Measurements from ENCODE around the gene BCAR1. TPM values are rescaled to one million over a fixed set of nuclear protein-coding genes. Genes with fewer than 3 reads are reported as not detected.

The BCAR1 gene
- polyA plus RNA-seq, 4 donors, result 57.1 to 105 (median 77.6) TPM

DNA sequence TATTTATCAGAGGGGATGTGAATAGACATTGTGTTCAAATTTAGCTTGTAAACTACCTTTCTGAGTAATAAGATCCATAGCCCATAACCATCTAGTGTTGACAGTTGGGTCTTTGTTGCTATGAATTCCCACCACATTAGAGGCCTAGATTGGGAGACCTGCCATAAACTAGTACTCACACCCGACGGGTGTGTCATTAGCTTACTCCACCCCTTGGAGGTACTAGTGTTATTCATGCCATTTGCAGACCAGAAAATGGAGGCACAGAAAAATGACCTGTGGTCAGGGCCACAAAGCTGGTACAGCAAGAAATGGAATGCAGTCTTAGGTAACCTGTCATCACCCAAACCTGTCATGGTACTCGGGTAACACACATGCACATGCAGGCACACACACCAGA lies 41.3 kb upstream of the BCAR1 start:
- DNase-seq (no peak), FAIRE-seq (no peak)
- peaks cover 0 to 4% (median 0%) of the 10 kb centered on the region in 3 donors for H3K4me1 ChIP-seq (ENCODE audit: control insufficient read depth in 3 of 3, insufficient read depth in 2 of 3, low read depth in 1 of 3, low read length in 2 of 3)
- no peaks in the 10 kb centered on the region for H3K27me3 ChIP-seq (ENCODE audit: control insufficient read depth in 3 of 3, insufficient read depth in 3 of 3, low read length in 3 of 3)
- 64 to 80% (median 68%) methylated on average over 3 of the region's 3 CpGs for WGBS, 3 donors
- no peak overlapping the region for H3K27ac ChIP-seq (ENCODE audit: low read depth in 1 of 3, low read length in 2 of 3)
- H3K9me3 ChIP-seq (ENCODE audit: control insufficient read depth in 2 of 2, insufficient read depth in 1 of 2, low read depth in 1 of 2, low read length in 1 of 2), result no peaks in the 10 kb centered on the region
- peaks cover 2 to 71% (median 16%) of the 10 kb centered on the region in 3 donors for H3K36me3 ChIP-seq (ENCODE audit: control insufficient read depth in 3 of 3, insufficient read depth in 2 of 3, low read depth in 1 of 3, low read length in 3 of 3)
- H3K4me3 ChIP-seq (ENCODE audit: low read depth in 1 of 3, low read length in 3 of 3), result no peak overlapping the region

DNA sequence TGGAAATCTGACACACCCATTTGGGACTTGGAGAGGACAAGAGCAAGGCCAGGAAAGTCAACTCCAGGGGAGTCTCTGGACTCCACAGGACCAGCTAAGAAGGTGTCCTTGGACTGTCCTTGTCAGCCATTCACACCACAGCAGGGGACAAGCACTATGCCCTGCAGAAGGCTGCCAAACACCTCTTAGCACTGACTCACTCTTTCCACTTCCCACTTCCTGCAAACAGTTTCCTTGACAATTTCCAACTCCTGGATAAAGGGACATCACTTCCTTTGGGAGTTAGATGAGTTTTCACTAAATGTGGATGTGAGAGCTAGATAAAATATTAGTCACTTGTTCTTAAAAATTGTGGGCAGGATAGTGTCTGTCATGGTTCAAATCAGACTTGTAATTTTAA lies 37.8 kb upstream of the BCAR1 start:
- H3K27me3 ChIP-seq (ENCODE audit: control insufficient read depth in 3 of 3, insufficient read depth in 3 of 3, low read length in 3 of 3), result no peaks in the 10 kb centered on the region
- peak in 1 of 2 donors; percentile 45 for DNase-seq
- peaks cover 2 to 55% (median 18%) of the 10 kb centered on the region in 3 donors for H3K36me3 ChIP-seq (ENCODE audit: control insufficient read depth in 3 of 3, insufficient read depth in 2 of 3, low read depth in 1 of 3, low read length in 3 of 3)
- no peak for FAIRE-seq
- H3K4me1 ChIP-seq (ENCODE audit: control insufficient read depth in 3 of 3, insufficient read depth in 2 of 3, low read depth in 1 of 3, low read length in 2 of 3), result peaks cover 0 to 4% (median 0%) of the 10 kb centered on the region in 3 donors
- H3K4me3 ChIP-seq (ENCODE audit: low read depth in 1 of 3, low read length in 3 of 3), result no peak overlapping the region
- no peak overlapping the region for H3K27ac ChIP-seq (ENCODE audit: low read depth in 1 of 3, low read length in 2 of 3)
- H3K9me3 ChIP-seq (ENCODE audit: control insufficient read depth in 2 of 2, insufficient read depth in 1 of 2, low read depth in 1 of 2, low read length in 1 of 2), result peaks cover 0 to 2% of the 10 kb centered on the region in 2 donors

DNA sequence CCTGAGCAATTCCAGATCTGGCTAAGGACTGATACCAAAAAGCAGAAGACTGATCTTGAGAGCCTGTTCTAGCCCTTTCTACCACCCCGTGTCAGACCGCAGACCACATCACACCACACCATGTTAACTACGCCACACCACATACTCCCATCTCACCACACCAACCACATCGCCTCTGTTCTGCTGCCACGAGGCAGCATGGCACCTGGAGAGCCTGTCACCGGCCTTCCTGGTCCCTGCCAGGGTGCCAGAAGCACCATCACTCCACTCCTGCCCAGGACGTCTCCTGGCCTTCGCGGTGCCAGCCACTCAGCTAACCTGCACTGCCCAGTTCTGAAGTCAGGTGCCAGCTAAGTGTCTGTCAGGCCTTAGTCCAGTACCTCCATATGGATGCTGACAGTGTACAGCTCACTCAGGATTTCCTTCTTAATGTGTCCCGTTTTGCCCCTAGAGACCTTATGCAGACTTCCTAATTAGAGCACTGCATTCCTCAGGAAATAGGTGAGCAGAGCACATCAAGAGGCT lies 37.2 kb upstream of the BCAR1 start:
- Histone ChIP-seq H3K4me3 (ENCODE audit: low read depth in 1 of 3, low read length in 3 of 3) (no peak overlapping the region), H3K9me3 (ENCODE audit: control insufficient read depth in 2 of 2, insufficient read depth in 1 of 2, low read depth in 1 of 2, low read length in 1 of 2) (peaks cover 0 to 2% of the 10 kb centered on the region in 2 donors), H3K27me3 (ENCODE audit: control insufficient read depth in 3 of 3, insufficient read depth in 3 of 3, low read length in 3 of 3) (no peaks in the 10 kb centered on the region), H3K27ac (ENCODE audit: low read depth in 1 of 3, low read length in 2 of 3) (peak overlapping the region in 2 of 3 donors; percentile 10 to 42), H3K4me1 (ENCODE audit: control insufficient read depth in 3 of 3, insufficient read depth in 2 of 3, low read depth in 1 of 3, low read length in 2 of 3) (peaks cover 0 to 4% (median 0%) of the 10 kb centered on the region in 3 donors), H3K36me3 (ENCODE audit: control insufficient read depth in 3 of 3, insufficient read depth in 2 of 3, low read depth in 1 of 3, low read length in 3 of 3) (peaks cover 2 to 57% (median 16%) of the 10 kb centered on the region in 3 donors)
- FAIRE-seq (no peak), DNase-seq (no peak)
- 75 to 88% (median 83%) methylated on average over 10 of the region's 10 CpGs for WGBS, 3 donors

DNA sequence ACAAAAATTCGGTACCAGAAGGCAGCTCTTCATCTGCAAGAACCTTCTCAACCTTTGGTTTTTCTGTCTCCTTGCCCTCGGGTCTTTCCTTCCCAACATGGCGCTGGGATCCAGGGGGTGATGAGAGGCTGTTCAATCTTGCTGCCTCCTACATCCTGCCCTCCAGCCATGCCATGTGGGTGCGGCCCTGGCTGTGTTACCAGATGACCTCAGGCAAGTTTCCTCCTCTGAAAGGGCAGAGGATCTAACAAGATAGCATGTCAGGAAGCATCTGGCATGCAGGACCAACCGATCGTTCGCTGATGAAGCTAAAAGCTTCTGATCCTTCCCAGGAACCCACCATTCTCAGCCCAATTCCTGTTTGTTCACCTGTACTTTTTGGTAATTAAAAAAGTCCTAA lies 36.8 kb upstream of the BCAR1 start:
- FAIRE-seq (no peak), DNase-seq (no peak)
- Histone ChIP-seq H3K36me3 (ENCODE audit: control insufficient read depth in 3 of 3, insufficient read depth in 2 of 3, low read depth in 1 of 3, low read length in 3 of 3) (peaks cover 2 to 54% (median 12%) of the 10 kb centered on the region in 3 donors), H3K4me1 (ENCODE audit: control insufficient read depth in 3 of 3, insufficient read depth in 2 of 3, low read depth in 1 of 3, low read length in 2 of 3) (peaks cover 0 to 1% (median 0%) of the 10 kb centered on the region in 3 donors), H3K27me3 (ENCODE audit: control insufficient read depth in 3 of 3, insufficient read depth in 3 of 3, low read length in 3 of 3) (no peaks in the 10 kb centered on the region), H3K4me3 (ENCODE audit: low read depth in 1 of 3, low read length in 3 of 3) (no peak overlapping the region), H3K9me3 (ENCODE audit: control insufficient read depth in 2 of 2, insufficient read depth in 1 of 2, low read depth in 1 of 2, low read length in 1 of 2) (peaks cover 0 to 2% of the 10 kb centered on the region in 2 donors), H3K27ac (ENCODE audit: low read depth in 1 of 3, low read length in 2 of 3) (peak overlapping the region in 1 of 3 donors; percentile 3)
- WGBS, 3 donors, result 84 to 94% (median 85%) methylated on average over 7 of the region's 7 CpGs

DNA sequence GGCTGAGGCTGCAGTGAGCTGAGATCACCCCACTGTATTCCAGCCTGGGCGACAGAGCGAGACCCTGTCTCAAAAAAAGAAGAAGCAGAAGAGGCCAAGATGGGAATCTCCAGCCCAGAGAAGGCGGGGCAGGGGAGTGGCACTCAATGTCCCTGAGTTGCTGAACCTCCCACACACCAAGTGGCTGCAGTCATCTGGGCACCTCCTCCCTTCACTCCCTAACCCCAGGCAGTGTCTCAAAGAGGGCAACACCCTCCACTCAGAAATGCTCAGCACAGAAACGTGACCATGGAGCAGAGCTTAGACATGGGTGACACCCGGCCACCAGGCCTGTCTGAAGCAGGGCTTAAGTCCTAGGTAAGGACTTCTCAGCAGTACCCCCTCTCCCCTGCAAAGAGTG lies 36.3 kb upstream of the BCAR1 start:
- DNase-seq, result peak in 1 of 2 donors; percentile 40
- WGBS, 3 donors, result 75 to 89% (median 75%) methylated on average over 4 to 5 of the region's 5 CpGs
- H3K4me1 ChIP-seq (ENCODE audit: control insufficient read depth in 3 of 3, insufficient read depth in 2 of 3, low read depth in 1 of 3, low read length in 2 of 3), result no peaks in the 10 kb centered on the region

DNA sequence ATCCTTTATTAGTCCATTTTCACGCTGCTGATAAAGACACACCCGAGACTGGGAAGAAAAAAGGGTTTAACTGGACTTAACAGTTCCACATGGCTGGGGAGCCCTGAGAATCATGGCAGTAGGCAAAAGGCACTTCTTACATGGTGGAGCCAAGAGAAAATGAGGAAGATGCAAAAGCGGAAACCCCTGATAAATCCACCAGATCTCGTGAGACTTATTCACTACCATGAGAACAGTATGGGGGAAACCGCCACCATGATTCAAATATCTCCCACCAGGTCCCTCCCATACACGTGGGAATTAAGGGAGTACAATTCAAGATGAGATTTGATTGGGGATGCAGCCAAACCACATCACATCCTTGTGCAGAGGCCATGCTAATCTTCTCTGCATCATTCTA lies 35.0 kb upstream of the BCAR1 start:
- no peaks in the 10 kb centered on the region for H3K27me3 ChIP-seq (ENCODE audit: control insufficient read depth in 3 of 3, insufficient read depth in 3 of 3, low read length in 3 of 3)
- H3K4me1 ChIP-seq (ENCODE audit: control insufficient read depth in 3 of 3, insufficient read depth in 2 of 3, low read depth in 1 of 3, low read length in 2 of 3), result no peaks in the 10 kb centered on the region
- FAIRE-seq, result no peak
- peaks cover 0 to 53% (median 6%) of the 10 kb centered on the region in 3 donors for H3K36me3 ChIP-seq (ENCODE audit: control insufficient read depth in 3 of 3, insufficient read depth in 2 of 3, low read depth in 1 of 3, low read length in 3 of 3)
- H3K27ac ChIP-seq (ENCODE audit: low read depth in 1 of 3, low read length in 2 of 3), result no peak overlapping the region
- H3K4me3 ChIP-seq (ENCODE audit: low read depth in 1 of 3, low read length in 3 of 3), result no peak overlapping the region
- DNase-seq, result no peak
- 84 to 89% (median 87%) methylated on average over 6 of the region's 6 CpGs for WGBS, 3 donors
- H3K9me3 ChIP-seq (ENCODE audit: control insufficient read depth in 2 of 2, insufficient read depth in 1 of 2, low read depth in 1 of 2, low read length in 1 of 2), result peaks cover 0 to 2% of the 10 kb centered on the region in 2 donors

More for the DNA sequence above, 36.3 kb upstream of the BCAR1 start:
- peaks cover 1 to 58% (median 10%) of the 10 kb centered on the region in 3 donors for H3K36me3 ChIP-seq (ENCODE audit: control insufficient read depth in 3 of 3, insufficient read depth in 2 of 3, low read depth in 1 of 3, low read length in 3 of 3)
- no peak for FAIRE-seq
- H3K4me3 ChIP-seq (ENCODE audit: low read depth in 1 of 3, low read length in 3 of 3), result no peak overlapping the region
- H3K9me3 ChIP-seq (ENCODE audit: control insufficient read depth in 2 of 2, insufficient read depth in 1 of 2, low read depth in 1 of 2, low read length in 1 of 2), result peaks cover 0 to 2% of the 10 kb centered on the region in 2 donors
- H3K27ac ChIP-seq (ENCODE audit: low read depth in 1 of 3, low read length in 2 of 3), result no peak overlapping the region
- no peaks in the 10 kb centered on the region for H3K27me3 ChIP-seq (ENCODE audit: control insufficient read depth in 3 of 3, insufficient read depth in 3 of 3, low read length in 3 of 3)

DNA sequence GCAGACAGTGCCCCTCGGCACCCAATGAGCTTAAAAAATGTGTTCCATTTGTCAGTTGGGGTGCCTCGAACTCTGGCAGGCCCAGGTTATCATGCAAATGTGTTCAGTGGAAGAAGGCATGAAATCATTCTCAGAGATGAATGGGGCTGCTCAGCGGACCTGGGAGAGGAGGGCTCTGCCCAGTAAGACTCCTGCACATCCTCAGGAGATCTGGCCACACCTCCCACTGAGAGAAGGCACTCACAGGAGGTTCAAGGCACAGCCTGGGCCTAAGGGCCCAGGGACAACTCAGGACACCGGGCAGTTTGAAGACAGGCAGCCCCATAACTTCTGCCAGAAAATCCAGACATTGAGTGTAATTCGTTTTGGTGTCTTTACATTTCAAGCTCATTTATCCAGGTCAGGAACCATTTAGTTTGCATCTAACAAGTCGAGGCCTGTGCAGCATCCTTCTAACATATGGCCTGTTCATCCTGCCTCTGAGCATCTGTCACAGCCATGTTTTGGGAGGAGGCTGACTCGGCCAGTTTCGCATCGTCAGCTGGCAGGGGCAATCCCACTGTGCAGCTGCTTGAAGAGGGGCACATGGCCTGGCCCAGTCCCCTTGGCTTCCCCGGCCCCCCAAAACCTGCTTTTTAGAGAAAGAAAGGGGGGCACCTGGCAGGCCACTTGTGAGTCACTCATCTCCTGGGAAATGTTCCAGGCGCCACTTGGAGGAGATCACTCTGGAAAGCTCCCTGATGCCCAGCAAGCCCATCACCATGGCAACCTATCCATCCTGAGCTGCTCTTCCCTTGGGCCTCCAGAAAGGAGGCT lies 31.2 kb upstream of the BCAR1 start:
- no peak for FAIRE-seq

DNA sequence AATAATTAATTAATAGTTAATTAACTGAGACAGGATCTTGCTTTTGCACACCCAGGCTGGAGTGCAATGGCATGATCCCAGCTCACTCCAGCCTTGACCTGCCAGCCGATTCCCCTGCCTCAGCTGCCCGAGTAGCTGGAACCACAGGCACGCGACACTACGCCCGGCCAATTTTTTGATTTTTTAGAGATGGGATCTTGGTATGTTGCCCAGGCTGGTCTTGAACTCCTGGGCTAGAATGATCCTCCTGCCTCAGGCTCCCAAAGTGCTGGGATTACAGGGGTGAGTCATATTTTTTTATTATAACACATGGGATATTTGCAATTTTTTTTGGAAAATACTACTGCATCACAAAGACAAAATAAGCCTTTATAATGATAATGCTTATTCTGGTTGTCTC lies 30.4 kb upstream of the BCAR1 start:
- Histone ChIP-seq H3K9me3 (ENCODE audit: control insufficient read depth in 2 of 2, insufficient read depth in 1 of 2, low read depth in 1 of 2, low read length in 1 of 2) (peaks cover 0 to 2% of the 10 kb centered on the region in 2 donors), H3K4me3 (ENCODE audit: low read depth in 1 of 3, low read length in 3 of 3) (no peak overlapping the region), H3K36me3 (ENCODE audit: control insufficient read depth in 3 of 3, insufficient read depth in 2 of 3, low read depth in 1 of 3, low read length in 3 of 3) (peaks cover 0 to 16% (median 2%) of the 10 kb centered on the region in 3 donors), H3K27ac (ENCODE audit: low read depth in 1 of 3, low read length in 2 of 3) (no peak overlapping the region), H3K4me1 (ENCODE audit: control insufficient read depth in 3 of 3, insufficient read depth in 2 of 3, low read depth in 1 of 3, low read length in 2 of 3) (no peaks in the 10 kb centered on the region), H3K27me3 (ENCODE audit: control insufficient read depth in 3 of 3, insufficient read depth in 3 of 3, low read length in 3 of 3) (no peaks in the 10 kb centered on the region)
- FAIRE-seq (no peak), DNase-seq (no peak)
- 89 to 98% (median 90%) methylated on average over 6 of the region's 6 CpGs for WGBS, 3 donors

More for the DNA sequence above, 31.2 kb upstream of the BCAR1 start:
- 89 to 91% (median 90%) methylated on average over 11 of the region's 11 CpGs for WGBS, 3 donors
- no peaks in the 10 kb centered on the region for H3K4me1 ChIP-seq (ENCODE audit: control insufficient read depth in 3 of 3, insufficient read depth in 2 of 3, low read depth in 1 of 3, low read length in 2 of 3)
- H3K27ac ChIP-seq (ENCODE audit: low read depth in 1 of 3, low read length in 2 of 3), result no peak overlapping the region
- DNase-seq, result no peak
- peaks cover 0 to 24% (median 2%) of the 10 kb centered on the region in 3 donors for H3K36me3 ChIP-seq (ENCODE audit: control insufficient read depth in 3 of 3, insufficient read depth in 2 of 3, low read depth in 1 of 3, low read length in 3 of 3)
- H3K27me3 ChIP-seq (ENCODE audit: control insufficient read depth in 3 of 3, insufficient read depth in 3 of 3, low read length in 3 of 3), result no peaks in the 10 kb centered on the region
- no peak overlapping the region for H3K4me3 ChIP-seq (ENCODE audit: low read depth in 1 of 3, low read length in 3 of 3)
- peaks cover 0 to 2% of the 10 kb centered on the region in 2 donors for H3K9me3 ChIP-seq (ENCODE audit: control insufficient read depth in 2 of 2, insufficient read depth in 1 of 2, low read depth in 1 of 2, low read length in 1 of 2)

All from small intestine (tissue), 7 donors.